Gastroesophageal sphincter (tissue), 3 donors: ENCODE data around the gene SYNPO.

Source experiments
- CTCF ChIP-seq, 4 experiments: fragments of 200-600 bp in 2 of 4; fragments of 450-650 bp in 2 of 4; sonication (generic) in 1 of 4; IDR thresholded peaks; one replicate each; pipeline ENCODE4 v1.5.1; 2017 to 2019; ENCODE audit warnings: antibody characterized with exemption in 4 of 4, mild to moderate bottlenecking in 2 of 4, moderate library complexity in 2 of 4
- POLR2AphosphoS5 ChIP-seq: sonication (generic); formaldehyde crosslinking; IDR thresholded peaks from one replicate; pipeline ENCODE4 v1.6.1; 2017; ENCODE audit warnings: antibody characterized with exemption

GRCh38 chr5:150624334-150625163, 15.9 kb upstream of the SYNPO start:
- TF ChIP-seq CTCF (IDR thresholded peaks at IDR 0.05): peak in 1 of 4 experiments; percentile 16
- TF ChIP-seq POLR2AphosphoS5: no peak
